GM21360 (cell line): ENCODE data around the gene CDK2AP2.

ENCODE experiments used
- ATAC-seq: cut with Tn5 transposase; IDR thresholded peaks from one replicate; pipeline ENCODE4 v1.9.1; 2021; ENCODE audit warnings: mild to moderate bottlenecking, moderate library complexity; ENCODE audit not compliant: unreplicated experiment

The CDK2AP2 gene

GRCh38 chr11:67504005-67504949 lies 3.7 kb downstream of the CDK2AP2 start:
- no peak for ATAC-seq

GRCh38 chr11:67503119-67504004 lies 4.6 kb downstream of the CDK2AP2 start:
- ATAC-seq: no peak

- no peak for ATAC-seq
Observed at GRCh38 chr11:67502328-67502979, 5.5 kb downstream of the CDK2AP2 start.

GRCh38 chr11:67501854-67502253 lies 6.1 kb downstream of the CDK2AP2 start:
- no peak for ATAC-seq

GRCh38 chr11:67500831-67501715 lies 6.9 kb downstream of the CDK2AP2 start:
- no peak for ATAC-seq

- no peak for ATAC-seq
Observed at GRCh38 chr11:67500484-67500821, 7.5 kb downstream of the CDK2AP2 start.

- no peak for ATAC-seq
Observed at GRCh38 chr11:67499808-67500483, 8.0 kb downstream of the CDK2AP2 start.

GRCh38 chr11:67498544-67498972 lies 9.4 kb downstream of the CDK2AP2 start:
- no peak for ATAC-seq

GRCh38 chr11:67497656-67498291 lies 10.2 kb downstream of the CDK2AP2 start:
- ATAC-seq: no peak

GRCh38 chr11:67496113-67496512 lies 11.8 kb downstream of the CDK2AP2 start:
- ATAC-seq: no peak

- no peak for ATAC-seq
Observed at GRCh38 chr11:67495234-67496005, 12.5 kb downstream of the CDK2AP2 start.

GRCh38 chr11:67494371-67495233 lies 13.4 kb downstream of the CDK2AP2 start:
- ATAC-seq: no peak

GRCh38 chr11:67493548-67494370 lies 14.2 kb downstream of the CDK2AP2 start:
- no peak for ATAC-seq

GRCh38 chr11:67492801-67493547 lies 15.0 kb downstream of the CDK2AP2 start:
- ATAC-seq: no peak

- no peak for ATAC-seq
Observed at GRCh38 chr11:67492069-67492727, 15.8 kb downstream of the CDK2AP2 start.
